NCI-H2081 (cell line): Measurements from ENCODE around the gene DDX20.

Source experiments
- DNase-seq, 2 experiments: peaks; one replicate each; lab custom pipeline; 2025; lab: John Stamatoyannopoulos, UW

The DDX20 gene

DNA sequence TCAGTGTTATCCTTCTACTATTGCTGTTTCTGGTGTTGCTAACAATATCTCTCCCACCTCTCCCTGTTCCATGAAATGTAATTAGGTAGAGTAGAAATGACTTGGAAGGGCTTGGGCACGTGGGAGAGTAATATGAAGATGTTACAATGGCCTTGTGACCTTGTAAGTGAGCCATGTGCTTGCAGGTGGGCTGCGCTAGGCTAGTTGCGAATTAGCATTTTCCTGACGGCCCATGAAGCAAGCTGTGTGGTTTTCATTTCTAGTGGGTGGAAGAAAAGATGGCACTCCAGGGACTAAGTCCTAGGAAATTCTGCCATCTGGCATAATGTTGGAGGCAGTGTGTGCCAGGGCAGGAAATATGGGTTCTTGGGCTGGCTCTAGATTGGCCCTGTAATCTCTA is 7.8 kb upstream of the DDX20 start:
- no peak for DNase-seq

DNA sequence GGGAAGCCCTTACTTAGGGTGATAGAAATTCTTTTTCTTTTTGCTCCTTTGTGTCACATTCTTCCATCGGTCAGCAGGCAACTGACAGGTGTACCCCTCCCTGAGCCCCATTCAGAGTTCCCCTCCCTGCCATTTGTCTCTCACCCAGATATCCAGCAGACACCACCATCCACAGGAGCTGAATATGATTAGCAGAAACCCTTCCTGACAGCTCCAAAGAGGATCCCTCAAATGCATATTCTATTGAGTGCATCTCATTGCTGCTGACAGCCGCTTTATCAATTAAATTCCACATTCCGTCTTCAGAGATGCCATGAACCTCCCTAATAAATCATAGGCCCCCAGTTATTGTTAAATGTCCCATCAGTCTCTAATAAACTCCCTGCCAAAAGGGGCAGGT is 6.1 kb upstream of the DDX20 start:
- DNase-seq = no peak

DNA sequence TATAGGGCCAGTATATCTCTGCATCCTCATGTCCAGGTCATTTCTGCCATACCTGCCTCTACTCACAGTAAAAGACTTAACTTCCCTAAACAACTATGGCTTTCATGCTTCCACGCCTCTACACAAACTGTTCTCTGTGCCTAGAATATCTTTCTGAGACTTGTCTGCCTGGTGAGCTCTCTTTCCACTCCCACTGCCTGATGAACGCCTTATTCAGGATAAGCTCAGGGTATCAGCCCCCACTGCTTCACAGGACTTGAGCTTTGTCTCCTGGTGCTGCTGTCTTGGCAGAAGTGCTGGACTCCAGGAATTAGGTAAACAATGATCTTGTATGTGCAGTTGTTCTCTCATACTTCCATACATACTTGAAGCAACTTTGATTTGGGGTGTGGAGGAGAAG is 4.8 kb upstream of the DDX20 start:
- no peak for DNase-seq

DNA sequence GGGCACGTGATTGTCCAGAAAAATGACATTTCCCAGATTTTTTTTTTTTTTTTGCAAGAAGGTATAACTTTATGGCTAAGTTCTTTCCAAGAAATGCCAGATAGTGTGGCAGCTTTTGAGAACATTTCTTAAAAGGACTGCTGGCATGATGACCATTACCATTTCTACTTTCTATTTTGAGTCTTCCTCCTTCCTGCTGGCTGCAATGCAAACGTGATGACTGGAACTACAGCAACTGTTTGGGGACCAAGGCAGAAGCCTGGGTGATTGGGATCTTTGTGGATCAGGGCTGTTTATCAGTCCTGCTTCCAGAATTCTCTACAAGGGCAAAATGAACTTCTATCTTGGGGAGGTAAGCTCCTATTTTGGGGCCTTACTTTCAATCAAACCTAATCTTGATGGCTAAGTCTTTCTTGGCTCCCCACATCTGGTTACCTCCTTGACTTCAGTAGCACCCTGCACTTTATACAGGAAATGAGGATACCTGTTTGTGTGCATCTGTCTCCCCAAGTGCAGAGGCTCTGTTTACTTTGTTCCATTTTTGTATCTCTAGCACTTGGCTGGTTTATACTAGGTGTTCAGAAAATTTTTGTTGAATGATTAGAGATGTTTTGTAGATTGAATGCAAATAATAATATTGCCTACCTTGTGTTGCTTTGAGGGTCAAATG is 3.7 kb upstream of the DDX20 start:
- DNase-seq = no peak

DNA sequence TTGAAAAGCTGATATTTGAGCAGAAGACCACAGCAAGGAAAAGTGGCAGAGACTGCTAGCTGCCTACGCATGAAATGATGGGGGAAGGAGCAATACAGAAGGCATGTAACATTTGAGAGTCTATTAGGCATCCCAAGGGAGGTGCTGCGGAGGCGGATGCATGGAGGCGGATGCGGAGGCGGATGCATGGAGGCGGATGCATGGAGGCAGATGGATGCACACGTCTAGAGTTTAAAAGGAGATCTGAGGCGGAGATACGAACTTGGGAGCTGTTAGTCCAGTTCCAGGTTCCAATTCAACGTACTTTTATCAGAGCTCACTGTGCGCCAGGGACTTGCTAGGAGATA is 744 bp upstream of the DDX20 start:
- DNase-seq = peak; percentile 6 to 55

DNA sequence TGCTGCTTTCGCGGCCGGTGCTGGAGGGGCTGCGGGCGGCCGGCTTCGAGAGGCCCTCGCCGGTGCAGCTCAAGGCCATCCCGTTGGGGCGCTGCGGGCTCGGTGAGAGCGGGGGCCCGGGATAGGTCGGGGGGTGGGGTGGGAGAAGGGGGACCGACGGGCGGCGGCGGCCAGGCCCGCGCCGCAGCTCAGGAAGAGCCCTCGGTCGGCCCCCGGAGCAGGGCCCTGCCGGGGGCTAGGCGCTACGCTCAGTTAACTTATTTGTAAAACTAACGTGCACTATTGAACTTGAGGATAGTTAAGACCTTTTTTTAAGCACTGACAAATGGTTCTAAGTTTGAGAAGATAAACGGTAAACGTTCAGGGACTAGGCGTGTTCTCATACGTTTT is 418 bp downstream of the DDX20 start:
- no peak for DNase-seq

DNA sequence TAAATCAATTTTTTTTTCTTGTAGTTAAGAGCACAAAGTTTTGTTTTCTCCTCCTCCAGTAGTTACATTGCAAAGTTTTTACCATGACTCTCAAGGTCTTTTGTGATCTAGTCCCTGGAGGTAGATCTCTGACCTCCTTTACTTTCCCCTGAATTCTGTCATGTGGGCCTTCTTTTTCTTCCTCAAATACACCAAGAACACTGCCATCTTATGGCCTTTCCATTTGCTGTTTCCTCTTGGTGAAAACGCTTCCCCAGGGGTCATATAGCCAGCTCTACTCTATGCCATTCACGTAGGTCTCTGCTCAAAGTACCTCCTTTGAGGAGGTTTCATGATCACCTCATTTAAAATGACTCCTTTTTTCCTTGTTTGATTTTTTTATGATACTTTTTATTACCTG is 2.7 kb downstream of the DDX20 start:
- DNase-seq = no peak

DNA sequence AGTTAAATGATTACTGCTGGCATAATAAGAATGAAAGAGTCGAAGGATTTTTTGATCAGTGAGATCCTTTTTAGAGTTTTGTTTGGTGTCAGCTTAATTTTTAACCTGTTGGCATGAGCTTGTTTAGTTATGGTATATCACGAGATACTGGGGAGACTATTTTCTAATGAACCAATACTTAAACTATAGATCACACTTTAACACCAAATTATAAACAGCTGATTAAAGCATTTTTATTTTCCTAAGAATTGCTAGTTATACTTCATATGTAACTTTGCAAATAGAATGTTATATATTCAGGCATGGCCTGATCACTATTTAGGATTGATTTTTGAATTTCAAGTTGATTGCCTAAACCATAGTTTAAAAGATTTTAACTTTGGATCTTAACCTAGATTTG is 6.0 kb downstream of the DDX20 start:
- no peak for DNase-seq

DNA sequence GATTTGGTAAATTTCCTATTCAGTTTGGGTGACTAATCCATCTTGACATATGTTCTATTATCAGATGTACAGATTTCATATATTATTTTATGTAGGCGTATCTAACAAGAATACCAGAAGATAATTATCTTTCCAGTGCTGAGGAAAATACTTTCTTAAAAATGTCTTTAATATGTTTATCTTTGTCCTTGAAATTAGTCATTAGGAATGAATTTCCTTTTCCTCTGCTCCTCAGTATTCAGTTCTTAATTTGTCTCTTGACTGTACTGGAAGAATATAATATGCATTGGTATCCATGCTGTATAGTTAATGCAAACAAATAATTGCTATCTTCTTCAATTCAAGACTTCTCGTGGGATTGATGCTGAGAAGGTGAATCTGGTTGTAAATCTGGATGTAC is 6.6 kb downstream of the DDX20 start:
- no peak for DNase-seq

DNA sequence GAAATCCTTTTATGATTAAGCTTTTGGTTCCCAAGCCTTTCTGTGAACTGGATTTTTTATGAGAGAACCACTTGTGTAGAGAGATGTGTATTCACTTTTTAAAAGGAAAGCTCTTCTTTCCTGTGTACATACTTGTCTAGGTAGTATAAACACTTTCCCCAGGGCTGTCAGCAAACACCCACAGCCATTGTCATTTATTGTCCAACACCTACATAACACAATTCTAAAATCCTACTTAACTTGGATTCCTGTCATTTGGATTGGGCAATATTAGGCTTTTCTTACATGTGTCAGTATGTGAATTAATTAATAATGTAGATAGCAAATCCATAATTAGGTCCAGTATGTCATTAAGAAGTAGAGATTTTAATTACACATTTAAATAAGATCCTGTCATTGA is 12.3 kb downstream of the DDX20 start:
- DNase-seq = no peak

DNA sequence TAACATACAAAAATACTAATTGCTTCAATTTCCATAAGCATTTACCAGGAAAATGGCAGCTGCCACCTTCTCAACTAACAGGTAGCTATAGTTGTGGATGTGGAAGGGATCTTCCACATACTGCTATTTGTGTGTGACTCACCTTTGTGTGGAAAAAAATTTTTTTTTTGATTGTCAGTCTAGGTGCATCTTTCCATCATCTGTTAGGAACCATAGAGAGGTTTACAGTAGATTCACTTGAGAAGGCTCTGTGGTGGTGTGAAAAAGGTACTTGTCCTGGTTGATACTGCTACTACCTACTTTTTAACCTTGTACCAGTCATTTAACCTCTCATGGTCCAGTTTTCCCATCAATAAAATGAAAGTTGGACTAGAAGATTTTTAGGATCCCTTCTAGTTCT is 12.9 kb downstream of the DDX20 start:
- no peak for DNase-seq

DNA sequence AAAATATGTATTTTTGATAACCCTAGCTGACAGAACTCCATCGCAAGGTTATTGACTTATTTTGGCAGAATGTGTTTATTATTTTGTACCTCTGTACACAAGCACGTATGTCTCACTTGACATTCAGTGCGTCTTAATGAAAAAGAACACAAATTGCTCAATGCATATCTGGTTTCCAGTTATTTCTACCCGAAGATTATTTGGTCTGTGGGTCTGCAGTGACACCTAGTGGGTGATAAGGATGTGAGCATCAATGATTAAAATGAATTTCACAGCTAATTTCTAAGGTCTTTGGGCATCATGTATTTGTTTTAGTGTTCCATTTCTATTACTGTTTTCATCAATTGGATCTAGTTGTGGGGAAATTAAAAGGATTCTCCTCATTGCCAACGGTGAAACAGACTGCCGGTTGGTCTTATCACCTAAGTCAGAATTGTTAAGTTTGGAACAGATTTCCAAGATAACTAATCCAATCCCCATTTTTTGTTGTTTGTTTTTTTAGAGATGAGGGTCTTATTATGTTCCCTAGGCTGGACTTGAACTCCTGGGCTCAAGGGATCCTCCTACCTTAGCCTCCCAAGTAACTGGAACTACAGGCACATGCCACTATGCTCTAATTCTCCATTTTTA is 13.9 kb downstream of the DDX20 start:
- DNase-seq = peak; percentile 22 to 46

DNA sequence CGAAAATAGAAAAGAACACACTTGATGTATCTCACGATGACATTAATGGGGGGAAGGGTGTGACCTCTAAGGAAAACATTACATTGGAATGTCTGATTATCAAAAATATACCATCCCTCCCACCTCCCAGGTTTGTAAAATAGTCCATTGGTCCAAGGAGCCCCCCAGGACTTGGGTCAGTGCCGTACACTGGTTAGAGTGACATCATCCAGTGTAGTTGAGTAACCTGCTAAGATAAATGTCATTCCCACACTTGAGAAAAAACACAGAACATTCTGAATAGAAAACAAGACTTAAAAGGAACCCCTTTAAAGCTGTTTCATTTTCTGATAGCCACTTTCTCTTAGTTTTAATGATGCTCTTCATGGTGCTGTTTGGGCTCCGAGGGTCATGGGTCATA is 15.2 kb downstream of the DDX20 start:
- no peak for DNase-seq

DNA sequence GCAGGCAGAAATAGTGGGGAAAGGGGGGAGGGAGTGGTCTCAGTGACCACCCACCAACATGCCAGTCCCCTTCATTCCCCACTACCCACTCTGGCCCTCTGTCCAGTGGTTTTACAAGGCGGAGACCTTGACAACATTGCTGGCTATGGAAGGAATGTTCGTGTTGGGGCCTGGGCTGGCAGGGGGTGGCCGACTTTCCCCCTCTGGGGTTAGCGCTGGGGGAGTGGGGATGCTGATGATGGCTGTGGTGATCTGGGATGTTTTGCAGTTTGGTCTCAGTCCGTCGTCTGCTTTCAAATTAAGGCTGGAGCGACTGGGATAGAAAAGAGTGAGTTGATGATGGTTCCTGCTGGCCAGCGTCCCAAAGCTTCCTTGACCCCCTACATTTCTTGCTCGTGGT is 20.3 kb downstream of the DDX20 start:
- no peak for DNase-seq

DNA sequence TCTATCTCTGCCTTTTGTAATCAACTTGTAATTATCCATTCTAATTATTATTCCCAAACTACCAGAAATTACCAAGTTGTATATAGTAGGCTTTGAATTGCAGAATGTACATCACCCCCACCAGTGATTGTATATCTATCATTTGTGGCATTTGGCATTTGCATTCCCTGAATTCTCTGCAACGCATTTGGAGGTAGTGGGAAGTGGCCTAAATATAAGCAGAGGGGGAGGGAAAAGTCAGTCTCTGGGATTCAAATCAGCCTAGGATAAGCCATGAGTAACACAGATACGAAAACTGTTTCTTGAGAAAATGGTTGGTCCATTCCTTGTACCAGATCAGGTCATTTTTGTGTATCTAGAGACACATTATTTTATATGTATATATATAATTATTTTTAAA is 20.7 kb downstream of the DDX20 start:
- no peak for DNase-seq

DNA sequence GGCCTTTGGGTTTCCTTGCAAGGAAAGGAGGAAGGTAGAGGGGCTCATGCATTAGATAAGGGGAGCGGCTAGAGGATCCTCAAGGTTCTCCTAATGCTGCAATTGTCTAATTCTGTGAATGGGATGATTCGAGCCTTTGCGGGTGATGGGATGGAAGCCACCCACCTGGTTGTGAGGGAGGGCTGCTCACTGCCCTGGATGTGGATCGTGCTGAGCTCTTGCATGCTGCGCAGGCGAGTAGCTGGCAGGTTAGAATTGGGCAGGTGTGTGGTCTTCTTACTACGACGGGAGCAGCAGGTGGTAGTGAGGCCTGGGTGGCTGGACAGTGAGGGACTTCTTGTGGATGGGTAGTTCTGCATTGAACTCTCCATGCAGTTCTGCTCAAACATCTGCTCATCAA is 21.2 kb downstream of the DDX20 start:
- DNase-seq = no peak

DNA sequence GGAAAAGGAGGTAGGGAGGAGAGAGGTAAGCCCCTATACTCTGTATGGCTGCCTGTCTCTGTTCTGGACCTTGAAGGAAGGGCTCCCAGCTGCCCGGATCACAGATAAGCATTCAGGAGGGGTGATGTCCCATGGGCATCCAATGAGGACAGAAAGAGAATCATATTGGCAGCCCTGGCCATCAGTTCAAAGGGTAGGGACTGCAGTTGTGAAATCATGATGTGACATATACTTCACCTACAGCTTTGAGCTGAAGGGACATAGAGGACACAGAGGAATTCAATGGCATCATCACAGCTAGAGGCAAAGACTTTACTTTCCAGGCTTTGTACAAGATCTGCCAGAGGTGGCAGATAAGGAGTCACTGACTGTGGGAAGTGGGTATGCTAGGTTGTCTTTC is 21.6 kb downstream of the DDX20 start:
- DNase-seq = no peak

DNA sequence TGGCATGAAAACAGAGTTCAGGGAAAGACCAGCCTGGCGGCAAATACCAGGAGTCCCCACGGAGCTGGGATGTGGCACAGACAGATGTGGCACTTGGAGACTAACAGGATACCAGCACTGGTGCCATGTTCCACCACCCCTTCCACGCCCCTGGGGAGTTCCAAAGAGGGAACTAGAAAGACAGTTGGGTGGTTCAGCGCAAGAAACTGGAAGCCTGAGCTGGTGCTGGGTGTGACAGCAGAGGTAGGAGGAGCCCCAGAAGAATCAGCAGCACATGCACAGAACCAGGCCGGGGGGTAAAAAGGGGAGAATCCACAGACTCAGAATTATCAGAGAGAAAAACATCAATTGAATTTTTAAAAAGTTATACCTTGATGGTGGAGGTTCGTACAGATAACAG is 22.4 kb downstream of the DDX20 start:
- no peak for DNase-seq

DNA sequence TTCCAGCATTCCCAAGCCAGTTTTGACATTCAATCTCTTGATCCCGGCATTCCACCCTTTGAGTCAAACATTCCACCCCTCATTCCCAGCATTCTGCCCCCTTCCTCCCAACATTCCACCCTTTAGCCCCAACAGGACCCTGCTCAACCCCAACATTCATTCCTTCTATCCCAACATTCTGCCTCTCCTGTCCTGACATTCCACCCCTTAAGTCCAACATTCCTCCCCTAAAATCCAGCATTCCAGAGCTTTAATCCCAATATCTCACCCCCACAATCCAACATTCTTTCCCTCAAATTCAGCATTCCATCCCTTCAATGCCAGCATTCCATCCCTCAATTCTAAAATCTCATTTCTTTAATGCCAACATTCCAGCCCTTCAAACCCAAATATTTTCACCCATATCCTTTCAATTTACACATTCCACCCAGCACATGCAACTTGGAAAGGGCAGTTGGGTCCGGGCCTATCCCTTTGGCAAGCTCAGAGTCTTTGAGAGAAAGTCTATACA is 22.9 kb downstream of the DDX20 start:
- no peak for DNase-seq

DNA sequence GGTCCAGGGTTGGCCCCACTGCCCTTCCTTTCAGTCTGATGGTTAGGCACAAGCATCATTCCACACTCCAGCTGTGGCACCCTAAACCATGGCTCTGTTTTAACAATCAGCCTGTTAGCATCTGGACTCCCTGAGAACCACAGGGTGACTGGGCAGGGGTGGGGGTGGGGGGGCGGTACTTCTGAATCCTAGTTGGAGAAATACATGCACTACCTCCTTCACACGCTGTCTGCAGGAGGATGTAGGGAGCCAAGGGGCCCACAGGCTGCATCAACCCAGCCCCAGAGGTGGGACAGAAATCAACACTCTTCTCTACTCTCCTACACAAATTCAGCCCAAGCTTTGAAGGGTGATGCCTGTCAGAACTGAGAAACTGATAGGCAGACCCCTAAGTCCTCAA is 23.8 kb downstream of the DDX20 start:
- DNase-seq = no peak

DNA sequence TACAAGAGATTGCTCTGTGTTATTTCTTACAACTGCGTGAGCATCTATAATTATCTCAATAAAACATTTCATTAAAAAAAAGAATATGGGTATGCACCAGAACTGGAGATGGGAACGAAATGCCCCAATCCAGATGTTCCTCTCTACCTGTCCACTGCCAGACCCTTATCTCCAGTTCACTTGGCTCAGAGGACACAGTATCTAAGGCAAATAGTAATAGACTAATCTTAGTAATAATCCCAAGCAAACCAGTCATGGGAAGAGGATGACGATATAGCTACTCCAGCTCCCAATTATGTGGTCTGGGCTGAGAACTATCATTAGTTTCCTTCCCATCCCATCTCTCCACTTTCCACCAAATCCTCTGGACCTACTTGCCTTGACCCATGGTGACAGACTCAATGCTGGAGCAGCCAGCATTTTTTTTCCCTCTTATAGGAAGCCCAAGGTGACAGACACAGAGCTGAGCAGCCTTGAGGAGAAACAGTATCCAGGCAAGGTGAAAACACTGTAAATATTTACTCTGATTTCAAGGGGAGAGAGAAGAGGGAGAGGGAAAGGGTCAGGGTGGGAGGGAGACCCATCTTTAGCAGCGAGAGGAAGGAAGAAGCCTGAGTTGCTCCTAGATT is 28.7 kb downstream of the DDX20 start:
- DNase-seq = no peak

DNA sequence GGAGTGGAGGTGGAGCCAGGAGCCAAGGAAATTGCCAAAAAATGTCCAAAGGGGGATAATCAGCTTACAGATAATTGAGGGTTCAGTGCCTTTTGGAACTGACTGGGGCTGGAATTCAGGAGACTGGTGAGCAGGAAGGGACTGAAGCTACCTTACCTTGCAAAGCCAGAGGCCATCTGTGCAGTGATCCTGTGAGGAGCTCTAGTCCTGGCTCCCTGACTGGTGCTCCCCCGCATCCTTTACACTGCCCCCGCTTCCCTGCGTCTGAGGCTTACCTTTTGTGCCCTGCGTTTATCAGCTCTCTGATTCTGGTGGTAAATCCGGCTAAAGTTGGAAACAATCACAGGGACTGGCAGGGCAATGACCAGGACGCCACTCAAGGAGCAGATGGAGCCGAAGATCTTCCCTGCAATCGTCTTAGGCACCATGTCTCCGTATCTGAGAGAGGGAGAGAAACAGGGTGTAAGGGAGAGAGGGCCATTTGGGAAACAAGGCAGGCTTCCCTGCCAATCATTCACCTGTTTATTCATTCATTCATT is 31.0 kb downstream of the DDX20 start:
- no peak for DNase-seq

DNA sequence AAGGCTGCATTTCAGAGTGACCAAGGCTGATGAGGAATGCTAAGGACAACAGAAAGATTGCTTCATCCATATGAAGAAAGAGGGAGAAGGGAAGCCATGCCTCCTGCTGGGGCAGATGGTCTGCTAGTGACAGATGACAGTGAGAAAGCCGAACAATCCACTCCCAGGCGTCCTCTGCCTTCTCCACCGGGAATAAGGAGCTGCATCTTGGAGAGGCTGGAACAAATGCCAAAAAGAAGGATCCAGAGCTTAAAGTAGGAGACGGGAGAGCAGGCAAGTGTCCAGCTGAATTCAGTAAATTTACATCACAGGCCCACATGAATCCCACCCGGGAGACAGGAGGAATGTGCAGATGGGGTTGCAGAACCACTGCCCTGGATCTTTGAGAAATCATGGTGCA is 33.4 kb downstream of the DDX20 start:
- no peak for DNase-seq
